ENCODE measurements around the gene TCFL5.

The TCFL5 gene

DNA sequence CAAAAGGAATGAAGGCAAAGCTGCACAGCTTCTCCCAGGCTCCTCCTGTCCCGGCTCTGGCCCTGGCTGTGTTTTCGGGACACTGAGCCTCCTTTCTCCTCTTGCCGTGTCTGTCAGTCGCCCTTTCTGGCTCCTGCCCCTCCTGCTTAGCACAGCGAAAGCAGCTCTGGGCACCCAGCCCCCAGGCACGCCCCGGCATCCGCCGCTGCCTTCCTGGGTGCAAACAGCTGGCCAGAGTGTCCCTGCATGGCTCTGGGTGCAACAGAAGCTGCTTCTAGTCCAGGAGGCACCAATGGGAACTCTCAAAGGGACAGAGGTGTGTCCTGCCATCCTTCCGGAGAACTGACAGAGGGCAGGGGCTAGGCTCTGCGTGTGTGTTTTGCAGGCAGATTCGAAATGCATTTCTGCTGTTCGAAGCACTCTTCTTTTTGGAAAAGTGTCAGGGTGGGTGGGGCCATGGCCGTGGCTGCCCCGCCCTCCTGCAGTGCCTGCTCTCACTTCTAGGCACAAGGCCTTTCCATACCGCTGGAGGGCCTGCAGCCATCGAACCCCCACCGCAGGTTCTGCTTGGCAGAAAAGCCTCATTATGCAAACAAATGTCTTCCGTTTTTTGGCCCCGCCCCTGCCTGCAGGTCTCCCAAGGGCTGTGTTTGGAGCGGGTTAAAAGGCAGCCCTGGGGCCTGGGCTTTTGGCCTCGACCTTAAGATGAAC, 29.3 kb downstream of the TCFL5 start:
- no peak for DNase-seq

GRCh38 chr20:62831854-62832211, 29.8 kb downstream of the TCFL5 start:
- DNase-seq = no peak

- DNase-seq = no peak
These were observed 30.2 kb downstream of the TCFL5 start for GRCh38 chr20:62831361-62831788.

DNA sequence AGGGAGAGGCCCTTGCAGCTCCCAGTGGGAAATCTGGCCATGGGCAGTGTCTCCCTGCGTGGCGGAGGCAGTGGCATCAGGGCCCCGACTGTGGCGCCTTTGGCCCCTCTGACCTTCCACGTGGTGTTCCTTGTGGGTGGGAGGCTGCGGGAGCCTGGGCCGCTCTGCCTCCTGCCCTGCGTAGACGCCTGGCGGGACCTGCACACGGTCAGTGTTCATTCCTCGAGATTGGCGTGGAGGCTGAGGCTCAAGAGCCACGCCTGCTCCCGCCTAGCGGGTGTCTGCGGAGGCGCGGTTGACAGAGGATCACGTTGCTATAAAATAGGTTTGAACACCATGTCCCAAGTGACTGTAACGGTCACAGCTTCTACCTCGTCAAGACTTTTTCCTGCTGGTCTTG, 30.8 kb downstream of the TCFL5 start:
- no peak for DNase-seq

DNA sequence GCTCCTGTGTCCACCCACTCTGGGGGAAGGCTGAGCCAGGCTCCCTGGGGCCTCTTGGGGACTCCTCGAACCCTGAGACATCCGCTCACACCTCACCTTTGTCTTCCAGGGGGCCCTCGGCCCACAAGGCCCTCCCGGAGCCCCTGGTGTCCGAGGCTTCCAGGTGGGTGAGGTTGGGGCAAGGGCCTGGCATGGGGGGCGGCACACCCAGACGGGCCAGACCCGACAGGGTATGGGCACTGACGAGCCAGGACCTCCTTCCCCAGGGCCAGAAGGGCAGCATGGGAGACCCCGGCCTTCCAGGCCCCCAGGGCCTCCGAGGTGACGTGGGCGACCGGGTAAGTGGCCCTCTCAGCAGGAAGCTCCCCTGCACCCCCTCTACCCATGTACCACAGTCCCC, 31.4 kb downstream of the TCFL5 start:
- DNase-seq = no peak

DNA sequence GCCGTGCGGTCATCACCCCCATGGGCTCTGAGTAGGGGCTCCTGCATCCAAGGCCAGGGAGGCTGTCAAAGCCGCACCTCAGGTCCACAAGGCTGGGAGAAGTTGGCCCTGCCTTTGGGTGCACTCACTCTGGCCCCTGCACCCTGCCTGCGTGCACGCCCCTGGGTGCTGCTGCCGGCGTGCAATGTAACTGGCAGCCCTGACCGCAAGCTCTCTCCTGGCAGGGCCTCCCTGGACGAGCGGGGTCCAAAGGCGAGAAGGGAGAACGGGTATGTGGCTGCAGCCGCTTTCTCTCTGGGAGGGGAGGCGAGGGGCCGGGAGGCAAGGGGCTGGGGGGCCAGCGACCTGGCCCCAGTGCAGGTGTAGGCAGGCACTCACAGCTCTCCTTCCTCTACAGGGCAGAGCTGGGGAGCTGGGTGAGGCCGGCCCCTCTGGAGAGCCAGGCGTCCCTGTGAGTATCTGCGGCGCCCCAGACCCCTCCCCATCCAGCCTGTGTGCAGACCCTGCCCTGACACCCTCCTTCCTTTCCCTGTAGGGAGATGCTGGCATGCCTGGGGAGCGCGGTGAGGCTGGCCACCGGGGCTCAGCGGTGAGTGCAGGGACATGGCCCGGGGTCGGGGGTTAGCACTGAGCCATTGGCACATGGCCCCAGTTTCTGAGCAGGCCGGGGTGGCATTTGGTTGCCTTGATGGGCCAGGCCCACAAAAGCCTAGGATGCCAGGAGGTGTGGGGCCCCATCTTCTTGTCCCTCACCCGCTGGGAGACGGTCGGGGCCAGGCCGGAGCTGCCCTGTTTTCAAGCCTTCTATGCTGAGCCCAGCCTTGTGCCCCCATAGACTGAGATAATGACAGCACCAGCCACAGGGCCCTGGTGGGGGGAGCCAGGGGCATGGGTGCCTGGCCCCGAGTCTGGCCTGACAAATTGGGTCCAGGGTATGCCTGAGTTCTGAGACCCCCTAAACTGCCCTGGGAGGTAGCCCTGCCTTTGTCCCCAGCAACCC, 32.1 kb downstream of the TCFL5 start:
- no peak for DNase-seq

- DNase-seq = no peak
These were observed 33.0 kb downstream of the TCFL5 start for GRCh38 chr20:62828511-62829230.

GRCh38 chr20:62828051-62828450, 33.6 kb downstream of the TCFL5 start:
- no peak for DNase-seq

GRCh38 chr20:62827311-62828038, 34.1 kb downstream of the TCFL5 start:
- DNase-seq = no peak

DNA sequence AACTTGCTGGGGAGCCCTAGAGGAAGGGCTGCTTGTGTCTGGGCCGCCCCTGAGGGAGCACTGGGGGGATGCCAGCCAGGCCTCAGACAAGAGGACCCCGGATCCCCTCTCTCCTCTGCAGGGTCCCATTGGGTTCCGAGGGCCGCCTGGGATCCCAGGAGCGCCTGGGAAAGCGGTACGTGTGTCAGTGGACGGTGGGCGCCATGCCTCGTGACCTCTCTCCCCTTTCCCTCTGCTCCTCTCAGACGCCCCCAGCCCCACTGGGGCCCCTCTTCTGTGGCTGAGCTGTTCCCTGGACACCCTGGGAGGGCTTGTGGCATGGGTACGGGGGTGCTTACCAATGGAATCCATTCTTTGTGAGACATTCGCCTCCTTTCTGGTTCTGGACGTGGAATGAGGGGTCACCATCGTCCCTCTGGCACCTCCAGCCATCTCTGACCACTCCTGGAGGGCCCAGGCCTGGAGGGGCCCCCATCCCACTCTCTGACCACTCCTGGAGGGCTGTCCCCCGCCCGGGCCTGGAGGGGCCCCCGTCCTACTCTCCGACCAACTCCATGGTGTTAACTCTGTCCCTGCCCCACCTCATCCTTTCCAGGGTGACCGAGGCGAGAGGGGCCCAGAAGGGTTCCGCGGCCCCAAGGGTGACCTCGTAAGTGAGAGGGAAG, 34.8 kb downstream of the TCFL5 start:
- DNase-seq = no peak

GRCh38 chr20:62825986-62826645, 35.5 kb downstream of the TCFL5 start:
- no peak for DNase-seq

- DNase-seq = no peak
These were observed 36.2 kb downstream of the TCFL5 start for GRCh38 chr20:62825333-62825985.

GRCh38 chr20:62824476-62825332, 36.9 kb downstream of the TCFL5 start:
- no peak for DNase-seq

DNA sequence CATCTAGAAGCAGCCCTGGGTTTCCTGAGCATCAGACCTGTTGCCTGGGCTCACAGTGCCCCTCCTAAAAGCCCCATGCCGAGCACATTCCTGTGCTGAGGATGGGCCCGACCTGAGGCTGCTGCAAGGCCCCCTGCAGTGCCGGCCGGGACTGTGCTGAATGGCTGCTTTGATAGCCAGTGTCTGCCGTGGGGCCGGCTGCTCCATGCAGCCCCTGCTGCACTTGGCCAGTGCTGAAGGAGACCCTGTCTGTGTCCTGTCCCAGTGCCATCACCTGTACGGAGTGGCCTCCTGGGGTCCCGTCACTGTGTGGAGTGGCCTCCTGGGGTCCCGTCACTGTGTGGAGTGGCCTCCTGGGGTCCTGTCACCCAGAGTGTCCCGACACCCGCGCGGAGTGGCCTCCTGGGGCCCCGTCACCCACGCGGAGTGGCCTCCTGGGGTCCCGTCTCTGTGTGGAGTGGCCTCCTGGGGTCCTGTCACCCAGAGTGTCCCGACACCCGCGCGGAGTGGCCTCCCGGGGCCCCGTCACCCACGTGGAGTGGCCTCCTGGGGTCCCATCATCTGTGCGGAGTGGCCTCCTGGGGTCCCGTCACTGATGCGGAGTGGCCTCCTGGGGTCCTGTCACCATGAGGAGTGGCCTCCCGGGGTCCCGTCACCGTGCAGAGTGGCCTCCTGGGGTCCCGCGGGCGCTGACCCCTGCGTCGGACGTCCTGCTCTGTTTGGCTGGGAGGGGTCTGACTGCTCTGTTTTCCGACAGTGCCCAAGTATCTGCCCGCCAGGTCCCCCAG, 37.7 kb downstream of the TCFL5 start:
- DNase-seq = no peak

GRCh38 chr20:62822788-62823651, 38.6 kb downstream of the TCFL5 start:
- DNase-seq = peak; percentile 74

DNA sequence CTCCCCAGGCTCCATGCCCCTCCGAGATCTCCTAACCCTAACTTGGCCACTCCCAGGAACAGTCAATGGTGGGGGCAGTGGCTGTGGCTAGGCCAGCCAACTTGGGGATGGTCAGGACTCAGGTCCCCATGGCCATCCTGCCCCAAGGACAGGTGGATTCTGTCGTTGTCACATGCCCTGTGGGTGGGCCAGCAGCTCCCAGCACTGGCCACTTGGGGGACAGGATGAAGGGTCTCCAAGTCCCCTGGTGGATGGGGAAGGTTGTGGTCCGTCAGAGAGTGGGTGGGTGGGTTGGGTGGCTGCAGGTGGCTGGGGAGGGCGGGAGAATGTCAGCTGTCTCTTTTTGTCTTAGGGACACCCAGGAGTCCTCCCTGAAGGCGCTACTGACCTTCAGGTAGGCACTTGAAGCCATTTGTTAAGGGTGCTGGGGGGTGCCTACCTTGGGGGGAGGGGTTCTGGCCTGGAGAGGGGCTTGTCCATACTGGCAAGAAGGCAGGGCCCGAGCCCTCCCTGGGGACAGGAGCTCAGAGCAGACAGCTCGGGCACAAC, 39.3 kb downstream of the TCFL5 start:
- no peak for DNase-seq

GRCh38 chr20:62821726-62822210, 39.9 kb downstream of the TCFL5 start:
- no peak for DNase-seq
